Lower leg skin (tissue), 3 donors: ENCODE measurements around the gene SPRED3.

Source experiments
- CTCF ChIP-seq, 3 donors: fragments of 450-650 bp; IDR thresholded peaks; one replicate each; pipeline ENCODE4 v1.5.1; 2016; ENCODE audit warnings: antibody characterized with exemption in 3 of 3, mild to moderate bottlenecking in 3 of 3, moderate library complexity in 2 of 3
- POLR2A ChIP-seq, 2 donors: fragments of 450-650 bp; IDR thresholded peaks; one replicate each; pipeline ENCODE4 v1.6.1; 2016 to 2017; ENCODE audit warnings: antibody characterized with exemption in 2 of 2, mild to moderate bottlenecking in 1 of 2, moderate library complexity in 1 of 2

GRCh38 chr19:38389101-38389925 is 816 bp downstream of the SPRED3 start:
- TF ChIP-seq POLR2A (IDR thresholded peaks at IDR 0.05) (no peak), CTCF (IDR thresholded peaks at IDR 0.05) (no peak)
